Sigmoid colon (tissue), 4 donors: Measurements from ENCODE around the gene RAD51AP2.

ENCODE experiments used
- CTCF ChIP-seq, 4 experiments: fragments of 450-650 bp in 3 of 4; fragments of 200-600 bp in 1 of 4; IDR thresholded peaks; one replicate each; pipeline ENCODE4 v1.5.1; 2016 to 2019; ENCODE audit warnings: antibody characterized with exemption in 4 of 4, mild to moderate bottlenecking in 3 of 4, moderate library complexity in 2 of 4
- EP300 ChIP-seq, 4 donors: sonication (generic); formaldehyde crosslinking; IDR thresholded peaks; one replicate each; pipeline ENCODE4 v1.6.1; 2017; ENCODE audit warnings: antibody characterized with exemption in 4 of 4
- POLR2A ChIP-seq, 2 donors: fragments of 450-650 bp; IDR thresholded peaks; one replicate each; pipeline ENCODE4 v1.6.1; 2016; ENCODE audit warnings: antibody characterized with exemption in 2 of 2, mild to moderate bottlenecking in 2 of 2, moderate library complexity in 2 of 2
- POLR2AphosphoS5 ChIP-seq, 4 donors: sonication (generic); formaldehyde crosslinking; IDR thresholded peaks; one replicate each; pipeline ENCODE4 v1.6.1; 2017; ENCODE audit warnings: antibody characterized with exemption in 4 of 4

GRCh38 chr2:17542471-17542870 lies 24.2 kb upstream of the RAD51AP2 start:
- no peak for TF ChIP-seq EP300 (IDR thresholded peaks at IDR 0.05)
- no peak for TF ChIP-seq CTCF (IDR thresholded peaks at IDR 0.05)
- TF ChIP-seq POLR2A (IDR thresholded peaks at IDR 0.05): no peak
- no peak for TF ChIP-seq POLR2AphosphoS5 (IDR thresholded peaks at IDR 0.05)
